Measurements from ENCODE around the gene HECA. TPM values are rescaled to one million over a fixed set of nuclear protein-coding genes. Genes with fewer than 3 reads are reported as not detected.

Gene HECA
- total and polyA plus RNA-seq, 2 of the 4 experiments (the other 2 are of a cell fraction), result 3.1 to 4.3 TPM

DNA sequence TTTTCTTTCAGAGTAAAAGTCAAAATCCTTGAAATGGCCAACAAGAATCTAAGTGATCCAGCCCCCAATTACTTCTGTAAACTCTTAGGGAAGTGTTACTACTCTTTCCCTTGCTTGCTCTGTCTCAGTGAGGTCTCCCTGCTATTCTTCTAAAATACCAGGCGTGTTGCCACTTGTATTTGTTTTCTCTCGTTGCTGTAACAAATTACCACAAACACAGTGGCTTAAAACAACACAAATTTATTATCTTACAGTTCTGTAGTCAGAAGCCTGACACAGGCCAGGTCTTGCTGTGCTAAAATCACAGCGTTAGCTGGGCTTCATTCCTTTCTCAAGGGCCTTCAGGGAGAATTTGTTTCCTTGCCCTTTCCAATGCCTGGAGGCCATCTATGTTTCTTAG lies 59.9 kb downstream of the HECA start:
- no peak overlapping the region for H4K91ac ChIP-seq (ENCODE audit: insufficient read depth, low read depth, low read length)
- BruUV-seq (replicated peaks), result no TSS peak
- H3K9me1 ChIP-seq (ENCODE audit: insufficient read depth, low read length), result no peaks in the 10 kb centered on the region
- H3K14ac ChIP-seq (replicated peaks; ENCODE audit: low read depth, low read length), result no peak overlapping the region
- no peak overlapping the region for H2BK20ac ChIP-seq (ENCODE audit: low read depth, low read length)
- 60% methylated on average over 1 of the region's 3 CpGs; no CpG with 5 or more reads in 1 of the 2 experiments for WGBS, 2 experiments (ENCODE audit: extremely low coverage in 2 of 2, insufficient read length in 1 of 2)
- no peaks in the 10 kb centered on the region for H3K9me3 ChIP-seq (ENCODE audit: control insufficient read depth, insufficient read depth, low read length)
- in situ Hi-C loops (cut with MboI; ENCODE audit: low sequenced_read_pairs), result no loop called here
- intact Hi-C loops (cut with micrococcal nuclease), result no loop called here
- H2BK120ac ChIP-seq (ENCODE audit: low read depth, low read length), result no peak overlapping the region
- no peaks in the 10 kb centered on the region for H3K4me1 ChIP-seq (ENCODE audit: control insufficient read depth, insufficient read depth, low read length)
- no peak overlapping the region for H2AK9ac ChIP-seq (replicated peaks; ENCODE audit: low read depth, low read length, poor library complexity)
- POLR2A ChIA-PET (ENCODE audit: unreplicated experiment), result no interaction called here
- TF ChIP-seq MXI1 (IDR thresholded peaks at IDR 0.05; ENCODE audit: borderline replicate concordance, low read depth, low read length), result no peak
- TF ChIP-seq, protein P1, sequence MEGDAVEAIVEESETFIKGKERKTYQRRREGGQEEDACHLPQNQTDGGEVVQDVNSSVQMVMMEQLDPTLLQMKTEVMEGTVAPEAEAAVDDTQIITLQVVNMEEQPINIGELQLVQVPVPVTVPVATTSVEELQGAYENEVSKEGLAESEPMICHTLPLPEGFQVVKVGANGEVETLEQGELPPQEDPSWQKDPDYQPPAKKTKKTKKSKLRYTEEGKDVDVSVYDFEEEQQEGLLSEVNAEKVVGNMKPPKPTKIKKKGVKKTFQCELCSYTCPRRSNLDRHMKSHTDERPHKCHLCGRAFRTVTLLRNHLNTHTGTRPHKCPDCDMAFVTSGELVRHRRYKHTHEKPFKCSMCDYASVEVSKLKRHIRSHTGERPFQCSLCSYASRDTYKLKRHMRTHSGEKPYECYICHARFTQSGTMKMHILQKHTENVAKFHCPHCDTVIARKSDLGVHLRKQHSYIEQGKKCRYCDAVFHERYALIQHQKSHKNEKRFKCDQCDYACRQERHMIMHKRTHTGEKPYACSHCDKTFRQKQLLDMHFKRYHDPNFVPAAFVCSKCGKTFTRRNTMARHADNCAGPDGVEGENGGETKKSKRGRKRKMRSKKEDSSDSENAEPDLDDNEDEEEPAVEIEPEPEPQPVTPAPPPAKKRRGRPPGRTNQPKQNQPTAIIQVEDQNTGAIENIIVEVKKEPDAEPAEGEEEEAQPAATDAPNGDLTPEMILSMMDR (conservative IDR thresholded peaks at IDR 0.05; ENCODE audit: low read depth, low read length), result no peak
- TF ChIP-seq, protein P2, sequence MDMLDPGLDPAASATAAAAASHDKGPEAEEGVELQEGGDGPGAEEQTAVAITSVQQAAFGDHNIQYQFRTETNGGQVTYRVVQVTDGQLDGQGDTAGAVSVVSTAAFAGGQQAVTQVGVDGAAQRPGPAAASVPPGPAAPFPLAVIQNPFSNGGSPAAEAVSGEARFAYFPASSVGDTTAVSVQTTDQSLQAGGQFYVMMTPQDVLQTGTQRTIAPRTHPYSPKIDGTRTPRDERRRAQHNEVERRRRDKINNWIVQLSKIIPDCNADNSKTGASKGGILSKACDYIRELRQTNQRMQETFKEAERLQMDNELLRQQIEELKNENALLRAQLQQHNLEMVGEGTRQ (IDR thresholded peaks at IDR 0.05; ENCODE audit: low read depth, low read length), result no peak
- TF ChIP-seq, protein P3, sequence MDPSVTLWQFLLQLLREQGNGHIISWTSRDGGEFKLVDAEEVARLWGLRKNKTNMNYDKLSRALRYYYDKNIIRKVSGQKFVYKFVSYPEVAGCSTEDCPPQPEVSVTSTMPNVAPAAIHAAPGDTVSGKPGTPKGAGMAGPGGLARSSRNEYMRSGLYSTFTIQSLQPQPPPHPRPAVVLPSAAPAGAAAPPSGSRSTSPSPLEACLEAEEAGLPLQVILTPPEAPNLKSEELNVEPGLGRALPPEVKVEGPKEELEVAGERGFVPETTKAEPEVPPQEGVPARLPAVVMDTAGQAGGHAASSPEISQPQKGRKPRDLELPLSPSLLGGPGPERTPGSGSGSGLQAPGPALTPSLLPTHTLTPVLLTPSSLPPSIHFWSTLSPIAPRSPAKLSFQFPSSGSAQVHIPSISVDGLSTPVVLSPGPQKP (IDR thresholded peaks at IDR 0.05; ENCODE audit: borderline replicate concordance, low read depth, low read length), result no peak
- TF ChIP-seq SMC3 (IDR thresholded peaks at IDR 0.05; ENCODE audit: low read depth, low read length), result no peak
- TF ChIP-seq NFE2L2 (IDR thresholded peaks at IDR 0.05; ENCODE audit: low read depth, low read length), result no peak
- no peak for TF ChIP-seq CHD1 (IDR thresholded peaks at IDR 0.05; ENCODE audit: low read depth, low read length)
- TF ChIP-seq POLR2A (IDR thresholded peaks at IDR 0.05; ENCODE audit: low read depth, low read length), result no peak
- ATAC-seq (ENCODE audit: low read depth) (no peak), DNase-seq (no peak)
- no peak overlapping the region for H3K9ac ChIP-seq (ENCODE audit: low read depth, low read length)
- H2BK5ac ChIP-seq (ENCODE audit: low read depth, low read length, poor library complexity, severe bottlenecking), result no peak overlapping the region
- dilution Hi-C loops (cut with HindIII; ENCODE audit: low sequenced_read_pairs, unreplicated experiment), result no loop called here
- H4K5ac ChIP-seq (ENCODE audit: low read depth, low read length), result no peak overlapping the region
- no peak overlapping the region for H3K23ac ChIP-seq (ENCODE audit: low read depth, low read length)
- no peaks in the 10 kb centered on the region for H3K27me3 ChIP-seq (ENCODE audit: control insufficient read depth, insufficient read depth, low read length)
- H4K20me1 ChIP-seq (ENCODE audit: insufficient read depth, low read length), result no peaks in the 10 kb centered on the region
- no peak overlapping the region for H4K8ac ChIP-seq (ENCODE audit: low read depth in 2 of 2, low read length in 2 of 2)
- H3K27ac ChIP-seq (ENCODE audit: insufficient read depth, low read length), result no peak overlapping the region
- H2AFZ ChIP-seq (replicated peaks; ENCODE audit: low read length, poor library complexity), result no peak overlapping the region
- CTCF ChIA-PET, result no interaction called here
- H3K4me2 ChIP-seq (ENCODE audit: low read depth, low read length), result no peak overlapping the region
- H2AK5ac ChIP-seq (ENCODE audit: low read depth, low read length), result no peak overlapping the region
- H3K36me3 ChIP-seq (ENCODE audit: control insufficient read depth, insufficient read depth, low read length), result no peaks in the 10 kb centered on the region
- H3K4ac ChIP-seq (ENCODE audit: low read depth, low read length), result no peak overlapping the region
- no peak overlapping the region for H3K18ac ChIP-seq (ENCODE audit: low read depth, low read length)
- H2BK15ac ChIP-seq (ENCODE audit: low read depth, low read length), result no peak overlapping the region
- no peak overlapping the region for H3K4me3 ChIP-seq (ENCODE audit: insufficient read depth, low read depth, low read length)
- H3K56ac ChIP-seq (ENCODE audit: extremely low read depth, insufficient read depth, low read length), result no peak overlapping the region
- no peaks in the 10 kb centered on the region for H3K79me1 ChIP-seq (ENCODE audit: low read depth in 1 of 2, low read length in 2 of 2)
